GM19035 (cell line): ENCODE results near the gene ANAPC15.

ENCODE experiments used
- ATAC-seq: cut with Tn5 transposase; IDR thresholded peaks from one replicate; pipeline ENCODE4 v1.9.1; 2021; ENCODE audit not compliant: unreplicated experiment

ANAPC15 gene

GRCh38 chr11:72125956-72126355, 13.5 kb upstream of the ANAPC15 start:
- no peak for ATAC-seq

- no peak for ATAC-seq
Measured at GRCh38 chr11:72124046-72124445, 11.6 kb upstream of the ANAPC15 start.

GRCh38 chr11:72123117-72123653, 10.7 kb upstream of the ANAPC15 start:
- ATAC-seq = no peak

GRCh38 chr11:72122607-72123006, 10.1 kb upstream of the ANAPC15 start:
- ATAC-seq = no peak

GRCh38 chr11:72120930-72121329, 8.4 kb upstream of the ANAPC15 start:
- ATAC-seq = no peak

- no peak for ATAC-seq
Measured at GRCh38 chr11:72119198-72119597, 6.7 kb upstream of the ANAPC15 start.

GRCh38 chr11:72116019-72116755, 3.7 kb upstream of the ANAPC15 start:
- ATAC-seq = no peak

- no peak for ATAC-seq
Measured at GRCh38 chr11:72114570-72114969, 2.1 kb upstream of the ANAPC15 start.

- ATAC-seq = no peak
Measured at GRCh38 chr11:72112978-72113808, 698 bp upstream of the ANAPC15 start.

- peak; percentile 1 for ATAC-seq
Measured at GRCh38 chr11:72111300-72112142, 974 bp downstream of the ANAPC15 start.

GRCh38 chr11:72105888-72106287, 6.6 kb downstream of the ANAPC15 start, which contains the start of gene TOMT:
TOMT (plus strand) TSS chr11:72105924; CDS start chr11:72105952, 28 bp downstream.
- ATAC-seq = no peak

- no peak for ATAC-seq
Measured at GRCh38 chr11:72103754-72104167, 8.7 kb downstream of the ANAPC15 start.

GRCh38 chr11:72102946-72103753, 9.3 kb downstream of the ANAPC15 start, which contains the start of gene LAMTOR1:
LAMTOR1 (minus strand) TSS chr11:72103297; CDS start chr11:72103224, 73 bp downstream.
- peak; percentile 88 for ATAC-seq

- no peak for ATAC-seq
Measured at GRCh38 chr11:72102631-72102945, 9.9 kb downstream of the ANAPC15 start.

GRCh38 chr11:72102162-72102561, 10.3 kb downstream of the ANAPC15 start:
- ATAC-seq = no peak

GRCh38 chr11:72100462-72100861, 12.0 kb downstream of the ANAPC15 start:
- ATAC-seq = no peak

- ATAC-seq = no peak
Measured at GRCh38 chr11:72100009-72100408, 12.5 kb downstream of the ANAPC15 start.

- ATAC-seq = no peak
Measured at GRCh38 chr11:72098741-72099140, 13.8 kb downstream of the ANAPC15 start.

- ATAC-seq = no peak
Measured at GRCh38 chr11:72091292-72091691, 21.2 kb downstream of the ANAPC15 start.
